HepG2 (cell line): Measurements from ENCODE around the gene NUSAP1. TPM values are rescaled to one million over a fixed set of nuclear protein-coding genes. Genes with fewer than 3 reads are reported as not detected.

ENCODE experiments used
- ATAC-seq: fragments of 200-7000 bp; cut with Tn5 transposase; 3 replicates; pipeline ENCODE4 v1.9.1; 2020; ENCODE audit warnings: mild to moderate bottlenecking, moderate library complexity
- BruUV-seq: library from RNA; stranded (reverse); fragments of 400-500 nt; replicated peaks from 2 replicates; lab custom pipeline; 2021; lab: Mats Ljungman, UMichigan
- CTCF ChIA-PET: fragments of 300-600 bp; formaldehyde crosslinking; extraction: SDS; loops from one replicate; lab custom pipeline; 2021; ENCODE audit warnings: low total read pairs, inconsistent platforms, low intra/inter-chr PET ratio; lab: Yijun Ruan, JAX
- POLR2A ChIA-PET: fragments of 350-600 bp; sonication (Branson Sonifier 250); formaldehyde crosslinking; loops from one replicate; lab custom pipeline; 2020; ENCODE audit warnings: antibody characterized with exemption, inconsistent platforms; lab: Yijun Ruan, JAX
- DNase-seq: peaks from one replicate; pipeline ENCODE4 v3.0.0-alpha.2; 2015; ENCODE audit warnings: low spot score
- FAIRE-seq: peaks from 3 replicates; lab custom pipeline; 2011; peaks lifted over from hg19 to GRCh38; lab: Jason Lieb, UNC
- H2AFZ ChIP-seq: one replicate; pipeline ENCODE4 v1.6.1; 2011; ENCODE audit warnings: low read length, inconsistent platforms
- H3K27ac ChIP-seq: fragments of 300-600 bp; 3 replicates; pipeline ENCODE4 v1.8.0; 2011; ENCODE audit warnings: mixed run types, mild to moderate bottlenecking, mixed read lengths, low read length, inconsistent platforms; ENCODE audit not compliant: insufficient read depth; ENCODE audit errors: extremely low read length
- H3K27me3 ChIP-seq, 2 experiments: fragments of 200-600 bp in 1 of 2; 2 replicates in 1 of 2; 3 replicates in 1 of 2; pipeline versions ENCODE4 v1.6.0 to v1.8.0; 2011; ENCODE audit warnings: low read length in 2 of 2, mild to moderate bottlenecking in 2 of 2, moderate library complexity in 2 of 2, inconsistent platforms in 1 of 2; ENCODE audit not compliant: insufficient read depth in 2 of 2, control insufficient read depth in 1 of 2
- H3K36me3 ChIP-seq, 2 experiments: fragments of 200-600 bp in 1 of 2; replicated peaks in 1 of 2; 2 replicates in 1 of 2; 3 replicates in 1 of 2; pipeline versions ENCODE4 v1.5.1 to v1.8.0; 2011; ENCODE audit warnings: low read length in 2 of 2, inconsistent platforms in 1 of 2; ENCODE audit not compliant: insufficient read depth in 2 of 2, control insufficient read depth in 1 of 2
- H3K4me1 ChIP-seq: 2 replicates; pipeline ENCODE4 v1.5.1; 2012; ENCODE audit warnings: low read length, inconsistent platforms; ENCODE audit not compliant: insufficient read depth
- H3K4me2 ChIP-seq: 2 replicates; pipeline ENCODE4 v1.6.0; 2011; ENCODE audit warnings: low read depth, low read length, inconsistent platforms
- H3K4me3 ChIP-seq, 3 experiments: fragments of 200-600 bp in 1 of 3; sonication (generic), shearing (Covaris generic) in 1 of 3; replicated peaks in 1 of 3; 2 replicates each; pipeline ENCODE4 v1.5.1; 2011 to 2016; ENCODE audit warnings: low read length in 3 of 3, inconsistent platforms in 2 of 3, low read depth in 2 of 3, mild to moderate bottlenecking in 2 of 3, control low read depth in 1 of 3, mixed read lengths in 1 of 3; ENCODE audit not compliant: insufficient read depth in 1 of 3
- H3K79me2 ChIP-seq: one replicate; pipeline ENCODE4 v1.6.1; 2011; ENCODE audit warnings: low read length, inconsistent platforms; ENCODE audit not compliant: insufficient read depth
- H3K9ac ChIP-seq: 2 replicates; pipeline ENCODE4 v1.6.0; 2011; ENCODE audit warnings: mild to moderate bottlenecking, low read depth, low read length, inconsistent platforms; ENCODE audit not compliant: insufficient read depth
- H3K9me3 ChIP-seq: 2 replicates; pipeline ENCODE4 v1.5.1; 2012; ENCODE audit warnings: mild to moderate bottlenecking, low read length
- H4K20me1 ChIP-seq: 2 replicates; pipeline ENCODE4 v1.6.0; 2011; ENCODE audit warnings: inconsistent platforms, mild to moderate bottlenecking, low read length, moderate library complexity; ENCODE audit not compliant: insufficient read depth
- ATF1 ChIP-seq: IDR thresholded peaks from 2 replicates; pipeline ENCODE4 v1.6.1; 2016; ENCODE audit warnings: mild to moderate bottlenecking, control low read depth
- CREM ChIP-seq, 2 experiments: sonication (generic) in 1 of 2; formaldehyde crosslinking in 1 of 2; IDR thresholded peaks; 2 replicates each; pipeline versions ENCODE4 v1.4.0 to v1.6.1; 2016 to 2020; ENCODE audit warnings: antibody characterized with exemption in 1 of 2, mild to moderate bottlenecking in 1 of 2, missing genetic modification reagents in 1 of 2
- DRAP1 ChIP-seq: IDR thresholded peaks from 2 replicates; pipeline ENCODE4 v1.6.1; 2016; ENCODE audit warnings: missing genetic modification reagents, missing compliant biosample characterization
- EEA1 ChIP-seq: sonication (generic); formaldehyde crosslinking; IDR thresholded peaks from 2 replicates; pipeline ENCODE4 v1.5.1; 2020; ENCODE audit warnings: mild to moderate bottlenecking, missing genetic modification reagents, borderline replicate concordance
- ELF1 ChIP-seq: sonication (generic); formaldehyde crosslinking; IDR thresholded peaks from 2 replicates; pipeline ENCODE4 v1.4.0; 2020; ENCODE audit warnings: missing genetic modification reagents
- ELK4 ChIP-seq: sonication (generic); formaldehyde crosslinking; IDR thresholded peaks from 2 replicates; pipeline ENCODE4 v1.9.0; 2021; ENCODE audit warnings: missing genetic modification reagents, borderline replicate concordance
- ESRRA ChIP-seq: sonication (generic); formaldehyde crosslinking; IDR thresholded peaks from 2 replicates; pipeline ENCODE4 v1.5.1; 2020; ENCODE audit warnings: mild to moderate bottlenecking, low read depth, missing genetic modification reagents
- MEIS2 ChIP-seq: sonication (generic); formaldehyde crosslinking; IDR thresholded peaks from 2 replicates; pipeline ENCODE4 v1.9.0; 2021; ENCODE audit warnings: mild to moderate bottlenecking, missing genetic modification reagents
- SOX5 ChIP-seq: IDR thresholded peaks from 2 replicates; pipeline ENCODE4 v1.6.1; 2016; ENCODE audit warnings: borderline replicate concordance
- THAP11 ChIP-seq: IDR thresholded peaks from 2 replicates; pipeline ENCODE4 v1.6.1; 2016; ENCODE audit warnings: missing biosample characterization, missing genetic modification reagents
- ZNF264 ChIP-seq: sonication (generic); formaldehyde crosslinking; IDR thresholded peaks from 2 replicates; pipeline ENCODE4 v1.4.0; 2020; ENCODE audit warnings: missing genetic modification reagents
- ZNF331 ChIP-seq: sonication (generic); formaldehyde crosslinking; IDR thresholded peaks from 2 replicates; pipeline ENCODE4 v1.4.0; 2020; ENCODE audit warnings: missing genetic modification reagents
- ZNF333 ChIP-seq: sonication (generic); formaldehyde crosslinking; IDR thresholded peaks from 2 replicates; pipeline ENCODE4 v1.4.0; 2020; ENCODE audit warnings: mild to moderate bottlenecking, missing genetic modification reagents, borderline replicate concordance
- ZNF431 ChIP-seq: sonication (generic); formaldehyde crosslinking; IDR thresholded peaks from 2 replicates; pipeline ENCODE4 v1.9.0; 2022; ENCODE audit warnings: missing genetic modification reagents, low read depth, mild to moderate bottlenecking, borderline replicate concordance
- ZNF556 ChIP-seq: sonication (generic); formaldehyde crosslinking; IDR thresholded peaks from 2 replicates; pipeline ENCODE4 v1.4.0; 2020; ENCODE audit warnings: mild to moderate bottlenecking, missing genetic modification reagents, borderline replicate concordance
- ZNF704 ChIP-seq: sonication (generic); formaldehyde crosslinking; IDR thresholded peaks from 2 replicates; pipeline ENCODE4 v1.8.1; 2023; ENCODE audit warnings: mild to moderate bottlenecking, inconsistent platforms, moderate library complexity, missing genetic modification reagents, borderline replicate concordance
- ZNF747 ChIP-seq: sonication (generic); formaldehyde crosslinking; IDR thresholded peaks from 2 replicates; pipeline ENCODE4 v1.8.1; 2023; ENCODE audit warnings: missing genetic modification reagents, mild to moderate bottlenecking, borderline replicate concordance
- WGBS: methylation state at CpG from one replicate; pipeline ENCODE4 v1.1.6; 2017; ENCODE audit warnings: low lambda C conversion rate; 5-methylcytosine and 5-hydroxymethylcytosine counted together
- in situ Hi-C: cut with HindIII; loops from 2 replicates; pipeline ENCODE4 v1.10.0; 2017; ENCODE audit warnings: low pct_unique_long_range_greater_than_20kb; ENCODE audit not compliant: extremely low pct_ligation_motif_present
- intact Hi-C: fragments of 100-400 bp; cut with micrococcal nuclease; formaldehyde crosslinking; loops from one replicate; pipeline ENCODE4 v1.10.0; 2022; ENCODE audit not compliant: unreplicated experiment
- polyA plus RNA-seq, 8 experiments: library from polyadenylated mRNA; depleted of rRNA in 3 of 8; stranded (reverse) in 7 of 8; unstranded in 1 of 8; fragments of >200 nt; fragmentation: Illumina TruSeq in 4 of 8; extraction: Trizol in 4 of 8; gene quantifications; 2 replicates each; pipeline versions ENCODE4 v1.2.1 to v1.2.3, GENCODE V29; 2011 to 2016; ENCODE audit warnings: low read depth in 4 of 8, missing spikeins in 1 of 8, mixed read lengths in 1 of 8; ENCODE audit not compliant: insufficient read depth in 1 of 8
- total RNA-seq, 5 experiments: library from RNA; depleted of rRNA; stranded (reverse); fragments of >200 nt; fragmentation: Illumina TruSeq; extraction: Trizol; gene quantifications; 2 replicates each; pipeline ENCODE4 v1.2.3, GENCODE V29; 2016; ENCODE audit warnings: low read depth in 1 of 5
- TF ChIP-seq, protein P1 (sequence below): sonication (generic); formaldehyde crosslinking; IDR thresholded peaks from 2 replicates; pipeline ENCODE4 v1.8.1; 2022; ENCODE audit warnings: mild to moderate bottlenecking, missing genetic modification reagents

Gene NUSAP1
- total and polyA plus RNA-seq, 2 of the 13 experiments (the other 11 are each of a cell fraction or from before 2014, with no cell fraction given) = 59.5 to 106 TPM

DNA sequence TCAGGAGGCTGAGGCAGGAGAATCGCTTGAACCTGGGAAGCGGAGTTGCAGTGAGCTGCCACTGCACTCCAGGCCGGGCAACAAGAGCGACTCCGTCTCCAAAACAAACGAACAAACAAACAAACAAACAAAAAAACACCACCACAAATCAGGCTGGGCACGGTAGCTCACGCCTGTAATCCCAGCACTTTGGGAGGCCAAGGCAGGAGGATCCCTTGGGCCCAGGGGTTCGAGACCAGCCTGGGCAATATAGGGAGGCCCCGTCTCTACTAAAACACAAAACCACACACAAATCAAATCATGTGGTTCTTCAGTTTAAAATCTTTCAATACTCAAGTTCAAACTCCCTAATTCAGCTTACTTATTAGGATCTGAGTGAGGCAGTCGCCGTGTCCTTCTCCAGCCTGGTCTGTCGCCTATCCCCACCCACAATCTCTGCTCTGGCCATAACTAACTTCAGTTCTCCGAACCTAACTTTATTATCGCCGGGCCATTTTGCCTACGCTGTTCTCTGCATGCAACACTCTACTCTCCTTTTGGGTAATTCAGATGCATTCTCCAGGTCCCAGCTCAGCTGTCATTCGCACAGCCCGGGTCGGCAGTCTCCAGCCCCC, 83.6 kb downstream of the NUSAP1 start (continued):
- no peak for TF ChIP-seq EEA1 (CRISPR knock-in tag)
- TF ChIP-seq ATF1 = 0 out of 2 replicates have a peak, but pooled peaks have one; percentile 46
- TF ChIP-seq ZNF333 (CRISPR knock-in tag) = 0 out of 2 replicates have a peak, but pooled peaks have one; percentile 14
- TF ChIP-seq SOX5 = no peak
- TF ChIP-seq ZNF704 = 0 out of 2 replicates have a peak, but pooled peaks have one; percentile 81
- peak; percentile 3; the same call in 1 of the 2 replicates for TF ChIP-seq ZNF264 (CRISPR knock-in tag)

- ATAC-seq = peak; percentile 90
- ChIA-PET CTCF (no interaction called here), POLR2A (interaction anchor here (1.5 kb wide), 1 partner anchor 13 kb away, joined by 4 read pairs; no protein-coding TSS in a partner anchor)
- no peaks in the 10 kb centered on the region for H3K36me3 ChIP-seq
- H3K4me2 ChIP-seq = peak within 1 kb of the TSS; percentile 82
- no peaks in the 10 kb centered on the region; a peak in 1 of 5 replicates for H3K27me3 ChIP-seq
- in situ Hi-C loops = no loop called here
- intact Hi-C loops = no loop called here
- no peaks in the 10 kb centered on the region for H3K9me3 ChIP-seq
- H3K4me1 ChIP-seq = peaks cover 42% of the 10 kb centered on the region
- FAIRE-seq = no peak
- H4K20me1 ChIP-seq = peaks cover 15% of the 10 kb centered on the region
- peak within 1 kb of the TSS; percentile 79 to 98 (median 92) for H3K4me3 ChIP-seq
- no TSS peak for BruUV-seq
- peak within 1 kb of the TSS; percentile 25 for H2AFZ ChIP-seq
- WGBS = 1% methylated on average over 15 of the region's 74 CpGs
- H3K79me2 ChIP-seq = peaks cover 48% of the 10 kb centered on the region
- H3K27ac ChIP-seq = peak within 1 kb of the TSS; percentile 77
- DNase-seq = peak; percentile 78
- peak within 1 kb of the TSS; percentile 94 for H3K9ac ChIP-seq
- TF ChIP-seq ZNF431 (CRISPR knock-in tag) (peak; percentile 55; the same call in 1 of the 2 replicates), DRAP1 (peak; percentile 75), ELK4 (CRISPR knock-in tag) (no peak), ESRRA (CRISPR knock-in tag) (0 out of 2 replicates have a peak, but pooled peaks have one; percentile 8), ZNF331 (peak; percentile 34), ELF1 (CRISPR knock-in tag) (peak; percentile 30; the same call in 1 of the 2 replicates), ZNF747 (CRISPR knock-in tag) (peak; percentile 18; the same call in 1 of the 2 replicates), MEIS2 (CRISPR knock-in tag) (0 out of 2 replicates have a peak, but pooled peaks have one; percentile 2), ZNF556 (CRISPR knock-in tag) (peak; percentile 75; the same call in 1 of the 2 replicates), CREM (IDR thresholded peaks at IDR 0.05) (peak; percentile 69), CREM (CRISPR knock-in tag; IDR thresholded peaks at IDR 0.05) (no peak), THAP11 (CRISPR knock-in tag) (peak; percentile 69)
- TF ChIP-seq, protein P1, sequence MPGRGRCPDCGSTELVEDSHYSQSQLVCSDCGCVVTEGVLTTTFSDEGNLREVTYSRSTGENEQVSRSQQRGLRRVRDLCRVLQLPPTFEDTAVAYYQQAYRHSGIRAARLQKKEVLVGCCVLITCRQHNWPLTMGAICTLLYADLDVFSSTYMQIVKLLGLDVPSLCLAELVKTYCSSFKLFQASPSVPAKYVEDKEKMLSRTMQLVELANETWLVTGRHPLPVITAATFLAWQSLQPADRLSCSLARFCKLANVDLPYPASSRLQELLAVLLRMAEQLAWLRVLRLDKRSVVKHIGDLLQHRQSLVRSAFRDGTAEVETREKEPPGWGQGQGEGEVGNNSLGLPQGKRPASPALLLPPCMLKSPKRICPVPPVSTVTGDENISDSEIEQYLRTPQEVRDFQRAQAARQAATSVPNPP (CRISPR knock-in tag) = peak; percentile 4; the same call in 1 of the 2 replicates
Observed at GRCh38 chr15:41416742-41417417, 84.2 kb downstream of the NUSAP1 start, which contains the start of gene RTF1. Gene RTF1, plus strand, starts transcription at chr15:41417095. Its CDS starts 21 bp downstream, at chr15:41417116.
